Nephron progenitor cell (in vitro differentiated cells): Measurements from ENCODE around the gene DCAF4L1.

ENCODE experiments used
- DNase-seq: peaks from one replicate; pipeline ENCODE4 v3.0.0; 2021
- H3K27ac Mint-ChIP-seq: 2 replicates; pipeline ENCODE4 v1.8.0; 2021; ENCODE audit warnings: mild to moderate bottlenecking, moderate library complexity, mixed read lengths
- H3K27me3 Mint-ChIP-seq: 2 replicates; pipeline ENCODE4 v1.8.0; 2021; ENCODE audit warnings: mild to moderate bottlenecking, low read depth, mixed read lengths; ENCODE audit not compliant: poor library complexity
- H3K36me3 Mint-ChIP-seq: 2 replicates; pipeline ENCODE4 v1.8.0; 2021; ENCODE audit warnings: low read depth, mixed read lengths
- H3K4me1 Mint-ChIP-seq: 2 replicates; pipeline ENCODE4 v1.8.0; 2021; ENCODE audit warnings: mixed read lengths
- H3K4me3 Mint-ChIP-seq: 2 replicates; pipeline ENCODE4 v1.8.0; 2021; ENCODE audit warnings: mild to moderate bottlenecking, moderate library complexity, mixed read lengths
- H3K9me3 Mint-ChIP-seq: 2 replicates; pipeline ENCODE4 v1.8.0; 2021; ENCODE audit warnings: mild to moderate bottlenecking, moderate library complexity, mixed read lengths
- CTCF ChIP-seq: fragments of 200-600 bp; sonication (generic); IDR thresholded peaks from 2 replicates; pipeline ENCODE4 v1.5.0; 2021; ENCODE audit warnings: antibody characterized with exemption

The DCAF4L1 gene

GRCh38 chr4:41990365-41991111 lies 9.0 kb downstream of the DCAF4L1 start, which contains the start of gene SLC30A9:
Gene SLC30A9 (plus strand): TSS chr4:41990530. CDS start chr4:41990652, 122 bp downstream.
- Mint-ChIP-seq H3K27ac (peak within 1 kb of the TSS; percentile 66), H3K4me1 (peaks cover 27% of the 10 kb centered on the region), H3K9me3 (no peaks in the 10 kb centered on the region), H3K27me3 (peaks cover 8% of the 10 kb centered on the region), H3K36me3 (peaks cover 10% of the 10 kb centered on the region), H3K4me3 (peak within 1 kb of the TSS; percentile 98)
- peak; percentile 41 for TF ChIP-seq CTCF
- DNase-seq: peak; percentile 89

GRCh38 chr4:41991916-41992767 lies 10.6 kb downstream of the DCAF4L1 start:
- DNase-seq: no peak
- no peak overlapping the region for H3K27ac Mint-ChIP-seq
- peaks cover 3% of the 10 kb centered on the region for H3K27me3 Mint-ChIP-seq
- peaks cover 27% of the 10 kb centered on the region for H3K4me1 Mint-ChIP-seq
- H3K36me3 Mint-ChIP-seq: peaks cover 12% of the 10 kb centered on the region
- H3K9me3 Mint-ChIP-seq: no peaks in the 10 kb centered on the region
- H3K4me3 Mint-ChIP-seq: peak overlapping the region; percentile 98
- no peak for TF ChIP-seq CTCF

GRCh38 chr4:41992967-41993857 lies 11.7 kb downstream of the DCAF4L1 start:
- Mint-ChIP-seq H3K4me1 (peaks cover 27% of the 10 kb centered on the region), H3K4me3 (peak overlapping the region; percentile 98), H3K27ac (no peak overlapping the region), H3K9me3 (no peaks in the 10 kb centered on the region), H3K36me3 (peaks cover 17% of the 10 kb centered on the region), H3K27me3 (peaks cover 3% of the 10 kb centered on the region)
- DNase-seq: no peak
- TF ChIP-seq CTCF: no peak

GRCh38 chr4:41994461-41994985 lies 13.0 kb downstream of the DCAF4L1 start:
- Mint-ChIP-seq H3K4me3 (no peak overlapping the region), H3K36me3 (peaks cover 17% of the 10 kb centered on the region), H3K27ac (no peak overlapping the region), H3K27me3 (no peaks in the 10 kb centered on the region), H3K9me3 (no peaks in the 10 kb centered on the region), H3K4me1 (peaks cover 18% of the 10 kb centered on the region)
- no peak for TF ChIP-seq CTCF
- DNase-seq: no peak

GRCh38 chr4:41998019-41998418 lies 16.5 kb downstream of the DCAF4L1 start:
- no peaks in the 10 kb centered on the region for H3K27me3 Mint-ChIP-seq
- TF ChIP-seq CTCF: no peak
- DNase-seq: no peak
- H3K27ac Mint-ChIP-seq: peak overlapping the region; percentile 24
- no peaks in the 10 kb centered on the region for H3K4me1 Mint-ChIP-seq
- H3K9me3 Mint-ChIP-seq: no peaks in the 10 kb centered on the region
- no peak overlapping the region for H3K4me3 Mint-ChIP-seq
- H3K36me3 Mint-ChIP-seq: peaks cover 23% of the 10 kb centered on the region
